Spinal cord (tissue), 4 donors: Measurements from ENCODE around the gene ZNF330. TPM values are rescaled to one million over a fixed set of nuclear protein-coding genes. Genes with fewer than 3 reads are reported as not detected.

Experiments
- polyA plus RNA-seq, 2 donors: library from polyadenylated mRNA; unstranded; fragments of 120-200 nt; gene quantifications; one replicate each; pipeline ENCODE4 v1.2.1, GENCODE V29; 2013; ENCODE audit not compliant: insufficient read length in 2 of 2
- total RNA-seq, 2 donors: library from RNA; depleted of rRNA in 1 of 2; stranded (reverse); fragments of 120-200 nt in 1 of 2; fragments of >200 nt in 1 of 2; gene quantifications; one replicate each; pipeline versions ENCODE4 v1.2.3 to v1.2.4, GENCODE V29; 2013 to 2014

Gene ZNF330
- total and polyA plus RNA-seq, 4 donors = 24.3 to 43.5 (median 36.6) TPM

Other genes starting within 250 kb of the ZNF330 start
- 10 to 100 TPM; 16.8 to 28.0 TPM for gene RNF150, start 87.4 kb upstream of the ZNF330 start, total RNA-seq
- gene RNF150, start 87.4 kb upstream of the ZNF330 start, polyA plus RNA-seq = 10 to 100 TPM; 14.3 to 20.4 TPM